Neutrophil (primary cell): ENCODE results near the gene RNF144A.

ENCODE experiments used
- H3K27ac ChIP-seq: fragments of 200-600 bp; sonication (generic); 2 replicates; pipeline ENCODE4 v1.5.1; 2016; ENCODE audit warnings: mild to moderate bottlenecking, moderate library complexity
- H3K27me3 ChIP-seq: fragments of 200-600 bp; sonication (generic); 2 replicates; pipeline ENCODE4 v1.6.0; 2016; ENCODE audit warnings: mild to moderate bottlenecking
- H3K36me3 ChIP-seq: fragments of 200-600 bp; sonication (generic); 2 replicates; pipeline ENCODE4 v1.5.1; 2017
- H3K4me1 ChIP-seq, 2 experiments: fragments of 200-600 bp in 1 of 2; sonication (generic) in 1 of 2; 1 replicate in 1 of 2; 2 replicates in 1 of 2; pipeline versions ENCODE4 v1.5.1 to v1.6.1; 2013 to 2016; ENCODE audit warnings: low read depth in 1 of 2, low read length in 1 of 2, mild to moderate bottlenecking in 1 of 2, moderate library complexity in 1 of 2; ENCODE audit not compliant: control insufficient read depth in 1 of 2, insufficient read depth in 1 of 2
- H3K4me3 ChIP-seq, 2 experiments: fragments of 200-600 bp in 1 of 2; sonication (generic) in 1 of 2; 1 replicate in 1 of 2; 2 replicates in 1 of 2; pipeline ENCODE4 v1.5.1; 2013 to 2016; ENCODE audit warnings: low read depth in 1 of 2, low read length in 1 of 2, mild to moderate bottlenecking in 1 of 2, moderate library complexity in 1 of 2
- H3K9me3 ChIP-seq: fragments of 200-600 bp; sonication (generic); 2 replicates; pipeline ENCODE4 v1.5.1; 2016
- CTCF ChIP-seq: fragments of 200-600 bp; sonication (generic); IDR thresholded peaks from 2 replicates; pipeline ENCODE4 v1.5.1; 2016; ENCODE audit warnings: antibody characterized with exemption

The RNF144A gene

GRCh38 chr2:6960659-6961058, 43.4 kb downstream of the RNF144A start:
- H3K27ac ChIP-seq, result peak overlapping the region; percentile 15

GRCh38 chr2:6963727-6964126, 46.5 kb downstream of the RNF144A start:
- TF ChIP-seq CTCF, result no peak
- H3K27ac ChIP-seq, result no peak overlapping the region
- no peaks in the 10 kb centered on the region for H3K9me3 ChIP-seq
- H3K4me3 ChIP-seq, result no peak overlapping the region
- H3K27me3 ChIP-seq, result no peaks in the 10 kb centered on the region
- no peaks in the 10 kb centered on the region for H3K36me3 ChIP-seq
- no peaks in the 10 kb centered on the region for H3K4me1 ChIP-seq

More at GRCh38 chr2:6960659-6961058, 43.4 kb downstream of the RNF144A start:
- H3K4me1 ChIP-seq, result no peaks in the 10 kb centered on the region
- H3K27me3 ChIP-seq, result no peaks in the 10 kb centered on the region
- H3K4me3 ChIP-seq, result no peak overlapping the region
- H3K9me3 ChIP-seq, result no peaks in the 10 kb centered on the region
- no peak for TF ChIP-seq CTCF
- peaks cover 4% of the 10 kb centered on the region for H3K36me3 ChIP-seq

- H3K27ac ChIP-seq, result no peak overlapping the region
- H3K4me3 ChIP-seq, result no peak overlapping the region
- H3K4me1 ChIP-seq, result no peaks in the 10 kb centered on the region
- H3K27me3 ChIP-seq, result no peaks in the 10 kb centered on the region
- TF ChIP-seq CTCF, result no peak
- H3K9me3 ChIP-seq, result no peaks in the 10 kb centered on the region
- H3K36me3 ChIP-seq, result no peaks in the 10 kb centered on the region
These were observed 48.0 kb downstream of the RNF144A start for GRCh38 chr2:6965071-6965795.

GRCh38 chr2:6966446-6966940, 49.3 kb downstream of the RNF144A start:
- H3K27me3 ChIP-seq, result no peaks in the 10 kb centered on the region
- no peak for TF ChIP-seq CTCF
- H3K4me3 ChIP-seq, result no peak overlapping the region
- no peaks in the 10 kb centered on the region for H3K4me1 ChIP-seq
- H3K36me3 ChIP-seq, result no peaks in the 10 kb centered on the region
- no peaks in the 10 kb centered on the region for H3K9me3 ChIP-seq
- H3K27ac ChIP-seq, result no peak overlapping the region

GRCh38 chr2:6967301-6967700, 50.1 kb downstream of the RNF144A start:
- Histone ChIP-seq H3K4me1 (no peaks in the 10 kb centered on the region), H3K36me3 (no peaks in the 10 kb centered on the region), H3K4me3 (no peak overlapping the region), H3K9me3 (no peaks in the 10 kb centered on the region), H3K27me3 (no peaks in the 10 kb centered on the region), H3K27ac (no peak overlapping the region)
- no peak for TF ChIP-seq CTCF
